Measurements from ENCODE around the gene LRRC49. TPM values are rescaled to one million over a fixed set of nuclear protein-coding genes. Genes with fewer than 3 reads are reported as not detected.

The LRRC49 gene
- total RNA-seq, 1 donor from 2014 or later: 18.5 TPM

- no peak for DNase-seq
Measured at GRCh38 chr15:71052356-71052755, 159.7 kb downstream of the LRRC49 start.

- DNase-seq: peak; percentile 17
Measured at GRCh38 chr15:71054286-71054952, 161.8 kb downstream of the LRRC49 start.

DNA sequence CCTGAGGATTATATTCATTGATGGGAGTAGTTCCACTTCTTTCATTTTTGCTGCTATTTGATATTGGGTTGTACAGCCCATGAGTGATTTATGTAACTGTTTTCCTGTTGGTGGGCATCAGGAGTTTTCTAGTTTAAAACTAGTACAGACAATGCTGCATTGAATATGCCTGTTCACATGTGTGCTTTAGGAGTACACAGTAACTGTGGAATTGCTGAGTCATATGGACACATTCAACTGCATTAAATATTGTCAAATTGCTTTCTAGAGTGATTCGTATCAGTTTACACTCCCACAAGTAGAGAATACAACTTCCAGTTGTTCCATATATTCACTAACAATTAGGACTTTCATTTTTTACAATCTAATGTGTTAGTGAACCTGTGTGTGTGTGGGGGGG is 162.8 kb downstream of the LRRC49 start:
- DNase-seq: no peak

DNA sequence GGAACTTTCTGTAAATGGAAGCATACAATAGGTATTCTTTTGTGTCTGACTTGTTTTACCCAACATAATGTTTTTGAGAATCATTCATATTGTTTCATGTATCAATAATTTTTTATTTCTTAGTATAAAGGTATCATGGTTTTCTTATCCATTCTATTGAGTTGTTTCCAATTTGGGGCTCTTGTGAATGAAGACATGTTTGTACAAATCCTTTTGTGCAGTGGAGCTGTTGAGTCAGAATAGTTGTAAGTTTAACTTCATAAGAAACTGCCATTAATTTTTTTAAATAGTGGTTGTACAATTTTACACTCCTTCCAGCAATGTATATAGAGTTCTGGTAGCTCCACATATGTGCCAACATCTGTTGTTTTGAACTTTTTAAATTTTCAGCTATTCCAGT is 163.5 kb downstream of the LRRC49 start:
- no peak for DNase-seq

- no peak for DNase-seq
Measured at GRCh38 chr15:71057143-71057542, 164.5 kb downstream of the LRRC49 start.

GRCh38 chr15:71057581-71057980 is 165.0 kb downstream of the LRRC49 start:
- DNase-seq: no peak

- no peak for DNase-seq
Measured at GRCh38 chr15:71060983-71061382, 168.4 kb downstream of the LRRC49 start.

DNA sequence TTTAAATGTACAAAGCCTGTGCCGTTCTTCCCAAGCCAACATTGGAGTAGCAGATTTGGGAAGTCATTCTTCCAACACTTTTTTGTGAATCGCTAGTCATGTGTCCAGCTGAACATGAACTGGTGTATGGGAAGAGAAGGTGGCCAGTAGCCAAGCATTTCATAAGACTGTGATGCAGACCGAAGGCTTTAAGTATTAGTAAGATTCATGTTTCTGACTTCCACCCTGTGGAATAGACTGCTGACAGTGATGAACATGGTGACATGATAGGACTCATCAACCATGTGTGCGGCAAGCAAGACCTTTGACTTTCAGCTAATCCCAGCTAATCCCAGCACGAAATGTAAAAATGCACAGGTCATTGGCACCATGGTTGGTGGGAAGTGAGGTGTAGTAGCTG is 174.4 kb downstream of the LRRC49 start:
- DNase-seq: no peak

DNA sequence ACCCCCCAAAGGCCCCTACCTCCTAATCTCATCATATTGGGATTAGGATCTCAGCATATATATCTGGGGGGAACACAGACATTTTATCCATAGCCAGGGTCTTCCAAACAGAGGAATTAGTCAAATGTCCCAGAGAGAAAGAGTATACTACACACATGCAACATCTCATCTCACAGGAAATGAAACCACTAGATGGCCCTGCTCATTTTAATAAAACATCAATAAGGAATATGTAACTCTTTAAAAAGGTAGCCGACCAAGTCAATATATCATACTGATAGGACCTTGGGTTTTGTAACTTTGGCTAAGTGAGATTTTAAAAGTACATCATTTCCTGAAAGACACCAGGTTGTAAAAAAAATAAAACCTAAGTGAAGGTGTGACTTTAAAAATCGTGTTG is 177.1 kb downstream of the LRRC49 start:
- no peak for DNase-seq

DNA sequence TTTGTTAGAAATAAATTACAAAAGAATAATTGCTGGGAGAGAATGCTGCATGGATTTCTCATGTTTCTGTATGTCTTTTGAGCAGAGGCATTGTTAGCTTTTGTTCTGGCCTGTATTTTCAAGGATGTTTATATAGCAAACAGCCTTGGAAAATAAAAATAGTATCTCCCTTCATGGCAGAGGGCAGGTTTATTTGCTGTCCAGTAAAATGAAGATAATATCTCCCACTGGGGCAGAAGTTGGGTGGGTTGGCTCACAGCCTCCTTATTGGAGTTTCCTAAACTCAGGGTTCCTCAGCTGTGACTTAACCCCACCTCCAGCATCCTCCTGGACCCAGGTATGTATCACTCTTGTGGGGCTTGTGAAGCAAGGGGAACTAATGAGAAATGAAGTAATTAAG is 178.9 kb downstream of the LRRC49 start:
- no peak for DNase-seq

DNA sequence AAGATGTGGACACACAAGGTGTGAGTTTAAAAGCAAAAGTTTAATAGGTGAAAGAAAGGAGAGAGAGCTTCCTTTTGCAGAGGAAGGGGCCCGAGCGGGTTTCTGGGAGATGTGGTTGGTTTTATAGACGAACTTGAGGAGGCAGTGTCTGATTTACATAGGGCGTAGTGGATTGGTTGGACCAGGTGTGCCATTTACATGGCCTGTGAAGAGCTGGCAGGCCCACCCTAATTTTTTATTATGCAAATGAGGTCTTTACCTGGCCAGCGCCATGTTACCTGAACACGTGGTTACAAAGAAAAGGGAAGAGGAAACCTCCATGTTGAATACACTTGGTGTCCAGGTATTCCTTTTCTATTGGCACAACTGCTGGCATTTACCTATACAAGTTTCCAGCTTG is 179.8 kb downstream of the LRRC49 start:
- no peak for DNase-seq

DNA sequence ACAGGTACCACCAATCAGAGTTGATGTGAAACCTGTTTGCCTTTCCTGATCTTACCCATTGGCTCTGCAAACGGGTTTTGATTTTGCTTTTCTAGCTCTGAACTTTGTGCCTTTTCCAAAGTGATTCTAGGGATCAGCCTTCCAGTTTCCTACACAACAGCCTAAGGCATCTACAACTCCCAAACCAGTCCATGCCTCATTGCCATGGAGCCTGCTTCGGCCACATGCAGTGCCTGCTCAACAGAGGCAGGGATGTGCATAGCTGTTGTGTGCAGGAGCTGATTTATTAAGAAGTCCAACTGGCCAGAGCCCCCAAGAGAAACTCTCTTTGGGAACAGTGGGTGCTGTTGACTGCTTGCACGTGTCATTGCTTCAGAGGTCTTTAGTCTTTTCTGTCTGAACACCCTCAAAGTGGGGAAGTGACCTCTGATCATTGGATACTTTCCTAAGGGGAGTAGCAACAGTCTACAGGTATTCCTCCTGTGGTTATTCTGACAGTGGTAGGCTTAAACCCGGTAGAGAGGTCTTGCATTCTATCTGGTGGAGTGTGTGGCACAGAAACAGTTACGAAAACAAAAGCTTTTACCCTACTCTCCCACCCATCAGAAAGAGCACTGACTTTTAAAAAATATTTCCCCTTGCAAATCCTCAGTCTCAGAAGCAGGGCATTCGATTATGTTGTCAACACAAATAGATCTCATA is 186.0 kb downstream of the LRRC49 start:
- no peak for DNase-seq

DNA sequence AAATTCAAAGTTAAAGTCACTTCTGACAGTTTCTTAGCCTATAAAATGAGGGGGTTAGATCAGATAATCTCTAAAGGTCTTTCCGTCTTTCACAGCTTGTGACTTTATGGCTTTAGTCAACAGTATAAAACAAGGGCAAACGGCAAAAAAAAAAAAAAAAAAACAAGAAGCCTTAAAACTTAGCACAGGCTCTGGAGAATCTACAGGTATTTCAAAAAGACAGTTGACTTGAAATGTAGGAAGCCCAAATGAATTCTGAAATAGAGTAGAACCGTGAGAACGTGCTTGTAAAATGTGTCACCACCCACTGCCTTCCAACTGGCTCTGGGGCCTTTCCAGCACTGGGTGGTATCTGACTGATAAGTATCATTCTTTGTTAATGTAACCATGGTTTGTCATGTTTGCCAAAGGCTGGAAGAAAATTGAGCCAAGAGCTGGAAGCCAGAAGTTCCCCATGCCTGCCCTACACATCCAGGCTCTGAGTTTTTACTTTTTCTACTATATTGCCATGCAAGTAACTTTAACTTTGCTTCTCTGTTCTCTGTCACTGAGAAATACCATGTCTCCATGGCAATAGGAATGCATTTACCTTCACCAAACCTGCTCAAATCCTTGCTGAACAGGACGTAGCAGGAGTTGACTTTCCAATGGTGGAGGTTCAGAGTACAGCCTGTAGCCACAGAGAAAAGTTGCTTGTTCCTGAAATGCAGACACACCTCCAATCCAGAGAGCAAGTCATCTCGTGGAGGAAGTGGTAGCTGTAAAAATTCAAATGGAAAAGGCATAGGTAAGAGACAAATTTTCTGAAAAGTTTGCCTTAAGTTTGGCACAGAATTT is 186.8 kb downstream of the LRRC49 start:
- DNase-seq: no peak

GRCh38 chr15:71080166-71080565 is 187.5 kb downstream of the LRRC49 start:
- DNase-seq: no peak

DNA sequence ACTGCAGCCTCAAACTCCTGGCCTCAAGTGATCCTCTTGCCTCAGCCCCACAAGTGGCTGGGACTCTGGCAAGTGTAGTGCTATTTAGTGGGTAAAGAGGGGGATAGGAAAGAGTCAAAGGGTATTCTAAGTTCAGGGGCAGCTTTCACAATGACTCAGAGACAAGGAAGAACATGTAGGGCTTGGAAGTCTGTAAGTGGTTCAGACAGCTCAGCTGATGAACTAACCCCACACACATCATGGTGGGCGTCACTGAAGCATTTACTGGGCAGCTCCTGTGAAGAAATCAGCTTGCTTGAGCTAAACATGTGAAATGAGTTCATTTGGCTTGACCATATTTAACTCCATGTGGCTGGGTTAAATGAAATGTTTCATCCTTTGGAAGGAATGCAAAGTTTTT is 188.1 kb downstream of the LRRC49 start:
- DNase-seq: no peak

- DNase-seq: no peak
Measured at GRCh38 chr15:71082803-71083202, 190.2 kb downstream of the LRRC49 start.

DNA sequence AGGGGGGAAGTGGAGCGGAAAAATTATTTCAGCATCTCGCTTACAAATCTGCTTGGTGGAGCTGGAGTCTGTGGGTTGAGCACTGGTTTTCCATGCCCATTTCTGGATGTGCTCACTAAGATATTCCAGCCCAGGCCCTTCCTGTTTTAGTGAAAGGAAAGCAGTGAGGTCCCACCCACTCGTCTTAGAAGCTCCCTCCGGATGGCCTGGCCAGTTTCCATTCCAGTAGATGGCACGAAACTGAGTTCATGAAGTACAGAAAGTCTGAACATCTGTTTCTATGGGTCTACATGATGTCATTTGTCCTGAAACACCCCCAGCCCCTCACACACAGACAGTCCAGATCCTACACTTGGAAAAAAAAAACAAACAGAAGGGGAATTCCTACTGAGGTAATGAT is 190.7 kb downstream of the LRRC49 start:
- DNase-seq: peak; percentile 52

- DNase-seq: no peak
Measured at GRCh38 chr15:71084264-71084663, 191.6 kb downstream of the LRRC49 start.

- no peak for DNase-seq
Measured at GRCh38 chr15:71085809-71086208, 193.2 kb downstream of the LRRC49 start.

GRCh38 chr15:71088155-71088554 is 195.5 kb downstream of the LRRC49 start:
- DNase-seq: no peak

GRCh38 chr15:71088683-71089082 is 196.1 kb downstream of the LRRC49 start:
- DNase-seq: no peak

- DNase-seq: no peak
Measured at GRCh38 chr15:71089801-71090200, 197.2 kb downstream of the LRRC49 start.

- DNase-seq: no peak
Measured at GRCh38 chr15:71091601-71092000, 199.0 kb downstream of the LRRC49 start.

Measured in tongue (tissue), 2 donors.